ENCODE measurements around the gene CDC20. TPM values are rescaled to one million over a fixed set of nuclear protein-coding genes. Genes with fewer than 3 reads are reported as not detected.

Gene CDC20
- total and polyA plus RNA-seq, 2 donors from 2014 or later: 2.7 to 3.9 TPM

DNA sequence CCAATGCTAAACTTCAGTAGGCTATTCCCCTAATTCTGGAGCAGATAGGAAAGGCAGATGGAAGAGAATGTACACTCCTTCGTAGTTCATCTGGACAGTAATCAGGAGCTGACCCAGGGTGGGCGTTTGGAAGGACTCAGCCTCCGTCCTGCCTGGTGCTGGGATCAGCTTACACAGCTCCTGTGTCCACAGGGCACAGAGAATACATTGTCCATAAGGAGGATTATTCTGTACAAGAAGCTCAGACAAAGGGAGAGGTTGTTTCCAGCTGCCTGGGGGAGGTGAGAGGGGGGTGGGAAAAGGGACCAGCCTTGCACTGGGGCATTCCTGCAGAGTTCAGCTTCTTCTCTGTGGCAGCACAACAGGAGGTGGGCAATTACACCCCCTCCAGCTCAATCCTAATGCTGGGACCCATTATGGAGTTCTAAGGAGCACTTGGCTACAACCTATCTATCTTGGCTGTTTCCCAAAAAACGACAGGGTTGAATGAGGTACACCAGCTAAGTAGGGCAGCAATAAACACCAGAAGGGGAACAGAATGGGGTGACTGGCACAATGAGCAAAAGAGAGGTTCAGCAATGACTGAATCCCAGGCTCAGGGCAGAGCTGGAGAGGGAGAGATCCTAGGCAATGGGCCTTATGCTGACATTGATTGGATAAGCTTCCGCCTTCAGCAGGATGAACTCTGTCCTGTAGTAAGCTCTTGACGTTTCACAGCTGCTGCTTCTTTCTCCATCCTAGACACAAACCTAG, 23.4 kb downstream of the CDC20 start:
- Histone ChIP-seq H3K9ac (ENCODE audit: low read length in 3 of 3) (no peak overlapping the region), H3K9me3 (ENCODE audit: control insufficient read depth in 2 of 3, insufficient read depth in 1 of 3, low read length in 3 of 3) (no peaks in the 10 kb centered on the region), H3K27me3 (ENCODE audit: control insufficient read depth, insufficient read depth, low read length) (no peaks in the 10 kb centered on the region), H3K36me3 (ENCODE audit: control insufficient read depth in 2 of 3, insufficient read depth in 3 of 3, low read length in 3 of 3) (peaks cover 8 to 48% (median 45%) of the 10 kb centered on the region in 3 donors), H3K27ac (ENCODE audit: low read depth in 2 of 2, low read length in 2 of 2) (no peak overlapping the region), H3K4me3 (ENCODE audit: low read length in 3 of 3) (no peak overlapping the region), H3K4me1 (ENCODE audit: control insufficient read depth in 2 of 3, insufficient read depth in 2 of 3, low read depth in 1 of 3, low read length in 3 of 3) (no peaks in the 10 kb centered on the region)
- TF ChIP-seq, protein P1, sequence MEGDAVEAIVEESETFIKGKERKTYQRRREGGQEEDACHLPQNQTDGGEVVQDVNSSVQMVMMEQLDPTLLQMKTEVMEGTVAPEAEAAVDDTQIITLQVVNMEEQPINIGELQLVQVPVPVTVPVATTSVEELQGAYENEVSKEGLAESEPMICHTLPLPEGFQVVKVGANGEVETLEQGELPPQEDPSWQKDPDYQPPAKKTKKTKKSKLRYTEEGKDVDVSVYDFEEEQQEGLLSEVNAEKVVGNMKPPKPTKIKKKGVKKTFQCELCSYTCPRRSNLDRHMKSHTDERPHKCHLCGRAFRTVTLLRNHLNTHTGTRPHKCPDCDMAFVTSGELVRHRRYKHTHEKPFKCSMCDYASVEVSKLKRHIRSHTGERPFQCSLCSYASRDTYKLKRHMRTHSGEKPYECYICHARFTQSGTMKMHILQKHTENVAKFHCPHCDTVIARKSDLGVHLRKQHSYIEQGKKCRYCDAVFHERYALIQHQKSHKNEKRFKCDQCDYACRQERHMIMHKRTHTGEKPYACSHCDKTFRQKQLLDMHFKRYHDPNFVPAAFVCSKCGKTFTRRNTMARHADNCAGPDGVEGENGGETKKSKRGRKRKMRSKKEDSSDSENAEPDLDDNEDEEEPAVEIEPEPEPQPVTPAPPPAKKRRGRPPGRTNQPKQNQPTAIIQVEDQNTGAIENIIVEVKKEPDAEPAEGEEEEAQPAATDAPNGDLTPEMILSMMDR (IDR thresholded peaks at IDR 0.05; ENCODE audit: borderline replicate concordance, extremely low read depth, insufficient read depth): no peak
- intact Hi-C loops (cut with DNase I): no loop called here
- FAIRE-seq (no peak), DNase-seq (peak in 1 of 5 donors; percentile 70)

DNA sequence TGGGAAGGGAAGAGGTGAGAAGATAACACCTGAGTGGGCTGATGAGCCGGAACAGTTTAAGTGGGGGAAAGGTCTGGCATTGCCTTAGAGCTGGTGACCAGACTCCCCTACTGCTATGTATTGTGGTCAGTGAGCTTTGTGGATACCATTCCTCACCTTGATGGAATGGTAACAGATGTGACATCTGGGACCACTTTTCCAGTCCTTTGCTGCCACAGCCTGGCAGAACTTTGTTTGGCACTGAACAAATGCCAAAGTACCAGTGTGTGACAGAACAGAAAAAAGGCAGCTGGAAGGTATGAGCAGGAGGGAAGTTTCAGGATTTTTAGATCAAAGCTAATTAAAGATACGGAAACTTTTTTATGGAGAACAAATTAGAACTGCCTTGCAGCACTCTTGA, 24.7 kb downstream of the CDC20 start:
- no peak overlapping the region for H3K27ac ChIP-seq (ENCODE audit: low read depth in 2 of 2, low read length in 2 of 2)
- H3K36me3 ChIP-seq (ENCODE audit: control insufficient read depth in 2 of 3, insufficient read depth in 3 of 3, low read length in 3 of 3): peaks cover 8 to 49% (median 48%) of the 10 kb centered on the region in 3 donors
- DNase-seq (peak in 1 of 5 donors; percentile 36), FAIRE-seq (no peak)
- TF ChIP-seq, protein P1 (IDR thresholded peaks at IDR 0.05; ENCODE audit: borderline replicate concordance, extremely low read depth, insufficient read depth): peak; percentile 34
- no peaks in the 10 kb centered on the region for H3K27me3 ChIP-seq (ENCODE audit: control insufficient read depth, insufficient read depth, low read length)
- no peak overlapping the region for H3K9ac ChIP-seq (ENCODE audit: low read length in 3 of 3)
- H3K4me1 ChIP-seq (ENCODE audit: control insufficient read depth in 2 of 3, insufficient read depth in 2 of 3, low read depth in 1 of 3, low read length in 3 of 3): peaks cover 0 to 3% (median 3%) of the 10 kb centered on the region in 3 donors
- H3K4me3 ChIP-seq (ENCODE audit: low read length in 3 of 3): no peak overlapping the region
- H3K9me3 ChIP-seq (ENCODE audit: control insufficient read depth in 2 of 3, insufficient read depth in 1 of 3, low read length in 3 of 3): no peaks in the 10 kb centered on the region
- intact Hi-C loops (cut with DNase I): no loop called here

DNA sequence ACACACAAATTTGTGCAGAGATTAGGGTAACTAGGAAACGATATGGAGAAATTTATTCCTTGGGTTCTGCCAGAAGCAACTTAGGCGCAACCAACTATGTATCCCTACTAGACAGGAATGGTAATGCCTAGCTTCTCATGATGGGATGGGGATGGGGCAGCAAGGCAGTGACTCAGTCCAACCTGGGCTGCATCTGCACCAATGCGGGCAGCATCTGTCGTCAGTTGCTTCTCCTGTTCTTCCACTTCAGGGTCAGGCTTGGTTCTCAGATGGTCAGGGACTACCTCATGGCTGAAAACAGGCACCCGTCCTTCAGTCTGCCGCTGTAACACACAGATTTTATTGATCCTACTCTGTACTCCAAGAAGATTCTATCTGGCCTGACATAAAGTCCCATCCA, 27.9 kb downstream of the CDC20 start:
- Histone ChIP-seq H3K36me3 (ENCODE audit: control insufficient read depth in 2 of 3, insufficient read depth in 3 of 3, low read length in 3 of 3) (peaks cover 8 to 49% (median 45%) of the 10 kb centered on the region in 3 donors), H3K4me3 (ENCODE audit: low read length in 3 of 3) (no peak overlapping the region), H3K27ac (ENCODE audit: low read depth in 2 of 2, low read length in 2 of 2) (no peak overlapping the region), H3K27me3 (ENCODE audit: control insufficient read depth, insufficient read depth, low read length) (no peaks in the 10 kb centered on the region), H3K9ac (ENCODE audit: low read length in 3 of 3) (no peak overlapping the region), H3K9me3 (ENCODE audit: control insufficient read depth in 2 of 3, insufficient read depth in 1 of 3, low read length in 3 of 3) (no peaks in the 10 kb centered on the region), H3K4me1 (ENCODE audit: control insufficient read depth in 2 of 3, insufficient read depth in 2 of 3, low read depth in 1 of 3, low read length in 3 of 3) (peaks cover 0 to 15% (median 13%) of the 10 kb centered on the region in 3 donors)
- no peak for FAIRE-seq
- intact Hi-C loops (cut with DNase I): no loop called here
- TF ChIP-seq, protein P1 (IDR thresholded peaks at IDR 0.05; ENCODE audit: borderline replicate concordance, extremely low read depth, insufficient read depth): no peak
- no peak for DNase-seq

Data from kidney (tissue), 14 donors.